GM10248 (cell line): Measurements from ENCODE around the gene CD300A.
"Not testable (repeated sequence)": the region's sequence is repeated elsewhere in the genome, so short reads cannot be mapped to it uniquely, and the experiment has no call there.

Experiments
- CTCF ChIA-PET: fragments of 300-600 bp; sonication (Branson Sonifier 250); formaldehyde crosslinking; extraction: SDS; loops from one replicate; lab custom pipeline; 2021; ENCODE audit warnings: antibody characterized with exemption; lab: Yijun Ruan, JAX
- POLR2A ChIA-PET: fragments of 350-650 bp; sonication (Branson Sonifier 250); formaldehyde crosslinking; extraction: SDS; loops from one replicate; lab custom pipeline; 2020; ENCODE audit warnings: antibody characterized with exemption; lab: Yijun Ruan, JAX
- DNase-seq: peaks from one replicate; pipeline ENCODE4 v3.0.0; 2012; ENCODE audit errors: extremely low spot score
- TF ChIP-seq, protein P1 (sequence below): IDR thresholded peaks from 2 replicates; pipeline ENCODE4 v1.5.1; 2012; ENCODE audit warnings: mild to moderate bottlenecking, low read depth; ENCODE audit errors: extremely low read depth, missing control alignments, control extremely low read depth

Gene CD300A

DNA sequence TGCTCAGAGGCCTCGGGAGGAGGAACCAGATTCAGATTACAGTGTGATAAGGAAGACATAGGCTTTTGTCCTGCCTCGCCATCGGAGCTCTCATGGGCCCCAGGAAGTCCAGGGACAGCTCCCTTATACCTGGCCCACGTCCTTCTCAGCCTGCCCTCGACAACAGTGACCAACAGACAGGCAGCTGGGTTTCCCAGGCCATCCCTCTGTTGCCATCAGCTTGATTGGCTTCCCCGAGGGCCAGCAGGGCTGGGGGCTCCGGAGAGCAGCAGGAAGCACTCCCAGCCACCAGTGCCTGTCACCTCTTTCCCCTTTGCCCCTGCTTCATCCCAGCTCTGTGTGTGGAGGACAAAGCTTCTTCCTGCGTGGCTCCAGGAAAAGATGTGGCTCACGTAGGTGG, 17.6 kb downstream of the CD300A start:
- TF ChIP-seq, protein P1, sequence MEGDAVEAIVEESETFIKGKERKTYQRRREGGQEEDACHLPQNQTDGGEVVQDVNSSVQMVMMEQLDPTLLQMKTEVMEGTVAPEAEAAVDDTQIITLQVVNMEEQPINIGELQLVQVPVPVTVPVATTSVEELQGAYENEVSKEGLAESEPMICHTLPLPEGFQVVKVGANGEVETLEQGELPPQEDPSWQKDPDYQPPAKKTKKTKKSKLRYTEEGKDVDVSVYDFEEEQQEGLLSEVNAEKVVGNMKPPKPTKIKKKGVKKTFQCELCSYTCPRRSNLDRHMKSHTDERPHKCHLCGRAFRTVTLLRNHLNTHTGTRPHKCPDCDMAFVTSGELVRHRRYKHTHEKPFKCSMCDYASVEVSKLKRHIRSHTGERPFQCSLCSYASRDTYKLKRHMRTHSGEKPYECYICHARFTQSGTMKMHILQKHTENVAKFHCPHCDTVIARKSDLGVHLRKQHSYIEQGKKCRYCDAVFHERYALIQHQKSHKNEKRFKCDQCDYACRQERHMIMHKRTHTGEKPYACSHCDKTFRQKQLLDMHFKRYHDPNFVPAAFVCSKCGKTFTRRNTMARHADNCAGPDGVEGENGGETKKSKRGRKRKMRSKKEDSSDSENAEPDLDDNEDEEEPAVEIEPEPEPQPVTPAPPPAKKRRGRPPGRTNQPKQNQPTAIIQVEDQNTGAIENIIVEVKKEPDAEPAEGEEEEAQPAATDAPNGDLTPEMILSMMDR = no peak
- ChIA-PET CTCF (interaction anchor here (1.1 to 1.8 kb wide), 5 partner anchors 10 to 105 kb away, joined by 4 to 10 read pairs (median 7); no protein-coding TSS in a partner anchor), POLR2A (no interaction called here)
- peak; percentile 10 for DNase-seq

DNA sequence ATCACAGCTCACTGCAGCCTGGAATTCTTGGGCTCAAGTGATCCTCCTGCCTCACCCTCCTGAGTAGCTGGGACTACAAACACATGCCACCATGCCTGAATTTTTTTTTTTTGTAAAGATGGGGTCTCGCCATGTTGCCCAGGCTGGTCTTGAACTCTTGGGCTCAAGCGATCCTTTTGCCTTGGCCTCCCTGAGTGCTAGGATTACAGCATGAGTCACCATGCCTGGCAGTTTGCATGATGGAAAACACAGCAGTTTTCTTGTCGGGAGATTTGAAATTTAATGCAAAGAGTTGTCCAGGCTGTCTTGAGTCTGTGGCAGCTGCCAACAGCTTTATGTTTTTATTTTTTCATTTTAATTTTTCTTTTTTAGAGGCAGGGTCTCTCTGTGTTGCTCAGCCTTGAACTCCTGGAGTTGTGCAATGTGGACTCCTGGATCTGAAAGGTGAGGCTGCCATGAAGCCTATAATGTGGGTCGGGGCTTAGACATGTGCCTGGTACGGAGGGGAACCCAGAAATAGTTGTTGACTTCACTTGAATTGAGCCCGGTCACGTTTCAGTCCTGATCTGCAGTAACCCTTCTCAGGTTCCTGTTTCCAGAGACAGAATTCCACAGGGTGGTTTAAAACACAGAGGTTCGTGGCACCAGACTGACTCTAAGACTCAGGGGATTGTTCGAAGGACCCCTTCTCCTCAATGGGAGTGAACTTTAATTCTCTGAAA, 18.7 kb downstream of the CD300A start:
- peak; percentile 5 for DNase-seq

DNA sequence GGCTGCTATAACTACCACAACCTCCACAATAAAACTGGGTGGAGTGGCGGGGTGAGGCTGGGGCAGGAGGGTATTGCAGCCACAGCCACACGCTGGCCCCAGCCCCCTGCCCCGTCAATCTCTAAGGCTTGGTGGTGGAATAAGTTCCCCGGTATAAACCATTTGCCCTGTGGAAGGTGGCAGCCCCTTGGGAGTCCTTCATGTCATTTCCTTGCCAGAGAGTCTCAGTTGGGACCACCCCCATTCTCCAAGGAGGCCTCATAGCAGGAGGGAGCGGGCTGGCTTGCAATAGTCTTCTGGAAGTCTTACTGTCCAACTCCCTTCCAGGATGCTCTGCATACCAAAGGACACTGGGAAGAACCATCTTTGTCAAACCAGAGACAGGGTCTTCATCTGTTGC, 19.4 kb downstream of the CD300A start:
- TF ChIP-seq, protein P1 = no peak
- ChIA-PET CTCF (interaction anchor here (1.3 kb wide), 1 partner anchor 9 kb away, joined by 3 read pairs; no protein-coding TSS in a partner anchor), POLR2A (interaction anchor here (1.3 kb wide), 1 partner anchor 11 kb away, joined by 3 read pairs; no protein-coding TSS in a partner anchor)
- DNase-seq = peak; percentile 1

More for the DNA sequence above, 18.7 kb downstream of the CD300A start:
- TF ChIP-seq, protein P1 = no peak
- ChIA-PET POLR2A (interaction anchor here (0.6 to 1.3 kb wide), 3 partner anchors 10 to 429 kb away, joined by 3 read pairs; no protein-coding TSS in a partner anchor), CTCF (interaction anchor here (0.9 to 1.8 kb wide), 4 partner anchors 9 to 106 kb away, joined by 4 to 10 read pairs (median 8); no protein-coding TSS in a partner anchor)

DNA sequence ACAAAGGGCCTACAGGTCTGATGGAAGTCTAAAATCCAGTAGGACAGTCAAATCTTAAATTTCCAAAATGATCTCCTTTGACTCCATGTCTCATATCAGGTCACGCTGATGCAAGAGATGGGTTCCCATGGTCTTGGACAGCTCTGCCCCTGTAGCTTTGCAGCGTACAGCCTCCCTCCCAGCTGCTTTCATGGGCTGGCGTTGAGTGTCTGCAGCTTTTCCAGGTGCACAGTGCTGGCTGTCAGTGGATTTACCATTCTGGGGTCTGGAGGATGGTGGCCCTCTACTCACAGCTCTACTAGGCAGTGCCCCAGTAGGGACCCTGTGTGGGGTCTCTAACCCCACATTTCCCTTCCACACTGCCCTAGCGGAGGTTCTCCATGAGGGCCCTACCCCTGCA, 21.8 kb downstream of the CD300A start:
- POLR2A ChIA-PET, DNase-seq: not testable (repeated sequence)
- CTCF ChIA-PET = interaction anchor here (0.8 to 2.6 kb wide), 7 partner anchors 25 to 169 kb away, joined by 3 to 11 read pairs (median 3); partner anchors contain the start of gene GPR142

DNA sequence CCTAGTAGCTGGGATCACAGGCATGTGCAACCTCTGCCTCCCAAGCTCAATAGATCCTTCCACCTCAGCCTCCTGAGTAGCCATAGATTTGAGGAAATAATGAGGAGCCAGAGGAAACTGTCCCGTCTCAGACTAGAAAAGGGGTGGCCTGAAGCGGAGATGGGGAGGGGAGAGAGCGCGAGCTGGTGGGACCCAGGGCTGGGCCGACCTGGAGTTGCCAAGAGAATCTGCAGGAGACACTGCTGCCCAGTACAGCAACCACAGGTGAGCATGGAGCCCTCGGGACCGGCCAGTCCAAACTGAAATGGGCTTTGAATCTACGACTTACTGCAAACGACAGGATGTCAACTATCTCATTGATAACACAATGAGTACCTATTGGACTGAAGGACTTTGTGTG, 24.3 kb downstream of the CD300A start:
- TF ChIP-seq, protein P1 = no peak
- ChIA-PET POLR2A (no interaction called here), CTCF (interaction anchor here (0.9 to 3.4 kb wide), 5 partner anchors 11 to 123 kb away, joined by 3 to 19 read pairs (median 4); partner anchors contain the start of gene GPR142)
- peak; percentile 1 for DNase-seq

DNA sequence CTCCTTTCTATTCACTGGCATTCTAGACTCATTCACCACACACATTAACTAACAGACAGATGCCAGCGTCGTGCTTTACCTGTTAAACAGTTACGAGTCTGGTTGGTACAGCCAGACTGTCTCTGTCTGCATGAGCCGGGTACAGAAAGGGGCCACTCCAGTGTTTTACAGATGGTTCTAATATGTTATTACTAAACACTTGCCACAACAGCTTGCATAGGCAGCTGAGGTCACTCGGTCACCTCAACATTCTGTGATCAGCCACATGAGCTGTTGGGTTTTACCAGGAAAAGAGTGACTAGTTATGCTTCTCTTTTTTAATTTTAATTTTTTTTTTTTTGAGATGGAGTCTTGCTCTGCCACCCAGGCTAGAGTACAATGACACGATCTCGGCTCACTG, 25.2 kb downstream of the CD300A start:
- no peak for DNase-seq
- ChIA-PET POLR2A (no interaction called here), CTCF (interaction anchor here (0.7 to 3.4 kb wide), 11 partner anchors 9 to 127 kb away, joined by 3 to 19 read pairs (median 3); partner anchors contain the start of gene GPR142)
- TF ChIP-seq, protein P1 = no peak
